ENCODE results near the gene KLHDC7B.

The KLHDC7B gene

DNA sequence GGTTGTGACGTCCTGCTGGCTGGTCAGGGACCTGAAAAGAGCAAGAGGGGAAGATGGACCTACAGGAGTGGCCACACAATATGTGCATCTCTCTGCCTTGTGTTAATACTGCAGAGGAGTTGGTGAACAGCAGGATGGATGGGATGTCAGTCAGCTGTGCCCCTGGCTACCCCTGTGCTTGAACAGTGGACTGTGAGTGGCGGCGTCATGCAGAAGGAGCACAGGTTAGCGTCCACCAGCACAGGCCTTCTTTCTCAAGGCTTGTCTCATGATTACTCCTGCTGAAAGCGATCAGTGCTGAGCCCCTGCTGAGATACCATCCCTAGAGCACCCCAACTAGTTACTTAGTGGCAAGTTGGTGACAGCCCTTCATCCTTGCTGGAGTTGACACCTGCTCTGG, 40.7 kb downstream of the KLHDC7B start:
- no peak for DNase-seq (ENCODE audit: low read depth, low spot score)

DNA sequence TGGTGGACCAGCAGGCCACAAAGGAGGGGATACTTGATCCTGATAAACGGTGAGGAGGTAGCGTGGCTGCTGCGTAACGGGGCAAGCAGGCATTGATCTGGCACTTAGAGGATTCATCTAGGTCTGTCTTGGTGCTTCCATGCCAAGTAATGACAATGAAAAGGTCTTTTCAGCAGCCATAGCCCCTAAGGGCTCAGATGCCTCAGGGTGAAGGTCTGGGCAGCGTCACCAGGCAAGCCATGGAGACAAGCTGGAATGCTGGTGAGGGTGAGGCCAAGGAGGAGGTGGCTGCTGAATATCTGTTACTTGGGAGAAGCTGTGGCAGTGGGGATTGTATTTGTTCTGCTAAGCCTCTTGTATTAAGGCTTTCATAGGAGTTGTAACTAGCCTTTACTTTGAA, 41.7 kb downstream of the KLHDC7B start:
- DNase-seq (ENCODE audit: low read depth, low spot score): no peak

DNA sequence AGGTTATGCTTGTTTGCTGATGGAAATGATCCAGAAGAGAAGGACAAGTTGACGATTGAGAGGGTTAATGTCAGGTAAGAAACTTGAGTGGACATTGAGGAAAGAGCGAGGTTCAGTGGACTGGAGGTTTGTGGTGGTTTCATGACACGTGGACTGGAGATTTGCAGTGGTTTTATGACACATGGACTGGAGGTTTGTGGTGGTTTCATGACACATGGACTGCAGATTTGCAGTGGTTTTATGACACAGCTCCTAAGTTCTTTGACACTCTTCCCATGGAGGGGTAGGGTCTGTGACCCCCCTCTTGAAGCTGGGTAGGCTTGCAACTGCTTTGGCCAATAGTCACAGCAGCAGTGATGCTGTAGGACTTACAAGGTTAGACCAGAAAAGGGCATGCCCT, 49.5 kb downstream of the KLHDC7B start:
- DNase-seq (ENCODE audit: low read depth, low spot score): no peak

DNA sequence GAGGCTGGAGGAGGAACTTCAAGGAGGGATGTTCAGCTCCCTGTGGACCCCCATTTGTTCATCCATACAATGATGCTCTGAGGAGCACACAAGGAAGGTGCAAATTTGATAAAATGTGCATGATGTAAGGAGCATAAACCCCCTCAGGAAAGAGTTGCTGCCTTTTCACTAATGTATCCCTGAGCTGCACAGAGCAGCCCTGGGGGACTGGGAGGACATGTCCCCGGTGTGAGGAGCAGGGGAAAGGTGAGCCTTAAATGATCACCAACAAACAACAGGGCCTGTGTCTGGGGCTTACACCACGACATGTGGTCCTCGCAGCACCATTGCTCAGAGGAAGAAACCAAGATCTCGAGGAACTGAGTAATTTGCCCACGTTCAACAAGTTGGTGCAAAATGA, 51.4 kb downstream of the KLHDC7B start:
- DNase-seq (ENCODE audit: low read depth, low spot score): no peak

DNA sequence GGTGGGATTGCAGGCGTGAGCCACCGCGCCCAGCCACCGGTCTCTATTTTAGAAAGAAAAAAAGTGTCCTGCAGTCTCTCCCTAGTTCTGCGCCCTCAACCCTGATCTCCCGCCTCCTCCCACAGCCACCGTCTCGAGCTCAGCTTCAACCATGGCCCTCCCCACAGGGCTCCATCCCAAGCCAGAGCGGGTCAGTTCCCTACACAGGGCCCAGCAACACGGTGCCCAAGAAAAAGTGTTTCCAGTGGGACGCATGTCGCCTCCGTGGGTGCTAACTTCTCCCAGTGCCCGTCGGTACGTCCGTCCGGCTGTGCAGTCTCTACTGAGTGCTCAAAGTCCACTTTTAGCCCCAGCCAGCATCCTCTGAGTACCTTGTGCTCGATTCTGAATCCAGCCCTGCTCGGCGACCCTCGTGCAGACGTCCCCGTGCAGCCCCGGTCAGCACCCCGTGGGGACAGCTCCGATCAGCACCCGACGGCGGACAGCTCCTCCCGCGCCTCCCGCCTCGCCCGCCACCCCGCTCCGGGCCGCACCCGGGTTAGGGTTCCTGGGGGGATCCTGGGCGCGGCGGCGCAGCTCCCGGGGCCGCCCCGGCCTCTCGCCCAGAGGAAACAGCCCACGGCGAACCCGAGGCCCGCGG, 54.2 kb downstream of the KLHDC7B start:
- DNase-seq (ENCODE audit: low read depth, low spot score): peak; percentile 78

DNA sequence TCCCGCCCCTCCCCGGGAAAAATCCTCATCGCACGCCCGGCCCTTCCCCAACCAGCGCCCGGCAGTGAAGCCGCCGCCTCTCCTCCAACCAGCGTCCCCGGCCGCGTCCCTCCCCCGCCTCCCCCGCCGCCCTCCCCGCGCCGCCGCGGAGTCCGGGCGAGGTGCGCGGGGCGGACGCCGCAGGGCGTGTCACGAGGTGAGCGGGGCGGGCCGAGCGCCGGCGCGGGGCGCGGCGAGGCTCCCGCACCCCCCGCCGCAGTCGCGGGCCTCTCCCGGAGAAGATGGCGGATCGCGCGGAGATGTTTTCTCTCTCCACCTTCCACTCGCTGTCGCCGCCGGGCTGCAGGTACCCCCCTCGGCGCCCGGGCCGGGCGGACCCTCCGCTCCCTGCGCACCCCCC, 54.8 kb downstream of the KLHDC7B start, which contains the start of gene MAPK8IP2:
TSS of gene MAPK8IP2 (plus strand) at position 256 of the 400 bp plus-strand sequence. CDS start at position 282, 26 bp downstream.
- no peak for DNase-seq (ENCODE audit: low read depth, low spot score)
